DND-41 (cell line): ENCODE results near the gene SERPINA5.

ENCODE experiments used
- ATAC-seq: fragments of 200-7000 bp; cut with Tn5 transposase; 3 replicates; pipeline ENCODE4 v1.9.1; 2021; ENCODE audit warnings: low read depth; ENCODE audit not compliant: insufficient read depth
- DNase-seq: peaks from one replicate; pipeline ENCODE4 v3.0.0-alpha.2; 2020
- H2AFZ ChIP-seq: 2 replicates; pipeline ENCODE4 v1.6.0; 2012; ENCODE audit warnings: low read depth, low read length
- H3K27ac ChIP-seq: 2 replicates; pipeline ENCODE4 v1.5.1; 2012; ENCODE audit warnings: low read length, inconsistent platforms
- H3K27me3 ChIP-seq: fragments of 200-600 bp; sonication (generic); 2 replicates; pipeline ENCODE4 v1.6.0; 2012; ENCODE audit warnings: low read length, mild to moderate bottlenecking, inconsistent platforms; ENCODE audit not compliant: insufficient read depth, poor library complexity
- H3K36me3 ChIP-seq: 2 replicates; pipeline ENCODE4 v1.5.1; 2012; ENCODE audit warnings: low read length, inconsistent platforms; ENCODE audit not compliant: insufficient read depth
- H3K4me1 ChIP-seq: 2 replicates; pipeline ENCODE4 v1.5.1; 2012; ENCODE audit warnings: mild to moderate bottlenecking, low read length; ENCODE audit not compliant: insufficient read depth
- H3K4me2 ChIP-seq: 2 replicates; pipeline ENCODE4 v1.6.0; 2012; ENCODE audit warnings: mild to moderate bottlenecking, moderate library complexity, low read length, inconsistent platforms; ENCODE audit not compliant: insufficient read depth
- H3K4me3 ChIP-seq, 2 experiments: fragments of 200-600 bp in 1 of 2; shearing (Covaris generic) in 1 of 2; 2 replicates each; pipeline ENCODE4 v1.5.1; 2012 to 2016; ENCODE audit warnings: inconsistent platforms in 2 of 2, low read length in 2 of 2, mild to moderate bottlenecking in 2 of 2, low read depth in 1 of 2, moderate library complexity in 1 of 2
- H3K79me2 ChIP-seq: 2 replicates; pipeline ENCODE4 v1.6.0; 2012; ENCODE audit warnings: low read length, inconsistent platforms; ENCODE audit not compliant: insufficient read depth
- H3K9ac ChIP-seq: 2 replicates; pipeline ENCODE4 v1.6.0; 2012; ENCODE audit warnings: low read depth, mild to moderate bottlenecking, inconsistent platforms, low read length, moderate library complexity
- H3K9me3 ChIP-seq: 2 replicates; pipeline ENCODE4 v1.5.1; 2012; ENCODE audit warnings: low read length, moderate library complexity, mild to moderate bottlenecking, inconsistent platforms; ENCODE audit not compliant: insufficient read depth, severe bottlenecking
- H4K20me1 ChIP-seq: 2 replicates; pipeline ENCODE4 v1.6.0; 2012; ENCODE audit warnings: low read length; ENCODE audit not compliant: insufficient read depth
- CTCF ChIP-seq: IDR thresholded peaks from 2 replicates; pipeline ENCODE4 v1.5.1; 2012; ENCODE audit warnings: borderline replicate concordance, low read length, moderate library complexity, mild to moderate bottlenecking; ENCODE audit not compliant: poor library complexity, severe bottlenecking; ENCODE audit errors: extremely low read depth
- EZH2 ChIP-seq: IDR thresholded peaks from 3 replicates; pipeline ENCODE4 v1.6.1; 2012; ENCODE audit warnings: borderline replicate concordance, low read depth, mild to moderate bottlenecking, moderate library complexity, low read length, inconsistent platforms; ENCODE audit not compliant: severe bottlenecking

Gene SERPINA5

GRCh38 chr14:94555991-94556390, 25.2 kb upstream of the SERPINA5 start:
- Histone ChIP-seq H3K9ac (no peak overlapping the region), H2AFZ (no peak overlapping the region), H3K4me2 (no peak overlapping the region), H3K4me1 (no peaks in the 10 kb centered on the region), H3K79me2 (no peaks in the 10 kb centered on the region), H3K36me3 (no peaks in the 10 kb centered on the region), H3K27ac (no peak overlapping the region), H3K4me3 (no peak overlapping the region), H4K20me1 (no peaks in the 10 kb centered on the region), H3K27me3 (no peaks in the 10 kb centered on the region), H3K9me3 (no peaks in the 10 kb centered on the region)
- TF ChIP-seq EZH2, result no peak
- no peak for TF ChIP-seq CTCF
- ATAC-seq (no peak), DNase-seq (no peak)

- Histone ChIP-seq H3K4me3 (no peak overlapping the region), H3K4me1 (no peaks in the 10 kb centered on the region), H2AFZ (no peak overlapping the region), H3K27ac (no peak overlapping the region), H3K79me2 (no peaks in the 10 kb centered on the region), H3K36me3 (no peaks in the 10 kb centered on the region), H4K20me1 (no peaks in the 10 kb centered on the region), H3K9me3 (no peaks in the 10 kb centered on the region), H3K9ac (no peak overlapping the region), H3K27me3 (no peaks in the 10 kb centered on the region), H3K4me2 (no peak overlapping the region)
- ATAC-seq (no peak), DNase-seq (no peak)
- TF ChIP-seq EZH2 (no peak), CTCF (no peak)
Measured at GRCh38 chr14:94557327-94557726, 23.9 kb upstream of the SERPINA5 start.

- H3K9ac ChIP-seq, result no peak overlapping the region
- H3K9me3 ChIP-seq, result no peaks in the 10 kb centered on the region
- no peaks in the 10 kb centered on the region for H3K79me2 ChIP-seq
- no peak overlapping the region for H3K4me3 ChIP-seq
- ATAC-seq (no peak), DNase-seq (no peak)
- H3K27ac ChIP-seq, result no peak overlapping the region
- no peak overlapping the region for H3K4me2 ChIP-seq
- no peaks in the 10 kb centered on the region for H3K27me3 ChIP-seq
- H3K36me3 ChIP-seq, result no peaks in the 10 kb centered on the region
- no peak overlapping the region for H2AFZ ChIP-seq
- TF ChIP-seq CTCF (no peak), EZH2 (no peak)
- H3K4me1 ChIP-seq, result no peaks in the 10 kb centered on the region
- H4K20me1 ChIP-seq, result no peaks in the 10 kb centered on the region
Measured at GRCh38 chr14:94558842-94559241, 22.4 kb upstream of the SERPINA5 start.

- no peak overlapping the region for H2AFZ ChIP-seq
- no peaks in the 10 kb centered on the region for H3K9me3 ChIP-seq
- DNase-seq (no peak), ATAC-seq (no peak)
- no peak overlapping the region for H3K4me3 ChIP-seq
- no peaks in the 10 kb centered on the region for H3K36me3 ChIP-seq
- TF ChIP-seq CTCF (no peak), EZH2 (no peak)
- H3K27me3 ChIP-seq, result no peaks in the 10 kb centered on the region
- H4K20me1 ChIP-seq, result no peaks in the 10 kb centered on the region
- no peaks in the 10 kb centered on the region for H3K4me1 ChIP-seq
- H3K79me2 ChIP-seq, result no peaks in the 10 kb centered on the region
- H3K9ac ChIP-seq, result no peak overlapping the region
- no peak overlapping the region for H3K27ac ChIP-seq
- H3K4me2 ChIP-seq, result no peak overlapping the region
Measured at GRCh38 chr14:94559638-94560290, 21.5 kb upstream of the SERPINA5 start.
